GM19455 (cell line): ENCODE measurements around the gene CIDEA.

Experiments
- ATAC-seq: cut with Tn5 transposase; IDR thresholded peaks from one replicate; pipeline ENCODE4 v1.9.1; 2021; ENCODE audit not compliant: unreplicated experiment

CIDEA gene

GRCh38 chr18:12317664-12318333 is 63.6 kb downstream of the CIDEA start:
- no peak for ATAC-seq

- no peak for ATAC-seq
Observed at GRCh38 chr18:12318334-12318697, 64.2 kb downstream of the CIDEA start.

- no peak for ATAC-seq
Observed at GRCh38 chr18:12318857-12319256, 64.7 kb downstream of the CIDEA start.

GRCh38 chr18:12321333-12321732 is 67.2 kb downstream of the CIDEA start:
- ATAC-seq: no peak

GRCh38 chr18:12324991-12325725 is 71.0 kb downstream of the CIDEA start:
- no peak for ATAC-seq

- ATAC-seq: no peak
Observed at GRCh38 chr18:12325726-12326245, 71.6 kb downstream of the CIDEA start.

- no peak for ATAC-seq
Observed at GRCh38 chr18:12326711-12327460, 72.7 kb downstream of the CIDEA start.
